H1 (cell line): Measurements from ENCODE around the gene SRSF12. TPM values are rescaled to one million over a fixed set of nuclear protein-coding genes. Genes with fewer than 3 reads are reported as not detected.

ENCODE experiments used
- BRCA1 ChIP-seq: IDR thresholded peaks from 2 replicates; pipeline ENCODE4 v1.6.1; 2012; ENCODE audit warnings: low read depth, low read length, improper control_type of control experiment
- CBX8 ChIP-seq: fragments of 300-800, 300-1000 bp; sonication (generic); IDR thresholded peaks from 2 replicates; pipeline ENCODE4 v1.7.1; 2016; ENCODE audit warnings: low read depth, low read length, borderline replicate concordance
- CHD1 ChIP-seq: IDR thresholded peaks from 2 replicates; pipeline ENCODE4 v1.6.1; 2012; ENCODE audit warnings: low read depth, low read length, improper control_type of control experiment
- CHD2 ChIP-seq: IDR thresholded peaks from 2 replicates; pipeline ENCODE4 v1.6.1; 2012; ENCODE audit warnings: low read length, improper control_type of control experiment
- CREB1 ChIP-seq: IDR thresholded peaks from 2 replicates; pipeline ENCODE4 v1.6.1; 2012; ENCODE audit warnings: inconsistent platforms
- EGR1 ChIP-seq: IDR thresholded peaks from 2 replicates; pipeline ENCODE4 v1.6.1; 2011; ENCODE audit warnings: low read depth, low read length, borderline replicate concordance
- HDAC2 ChIP-seq, 2 experiments: fragments of 300-600 bp in 1 of 2; sonication (generic) in 1 of 2; IDR thresholded peaks; 2 replicates each; pipeline ENCODE4 v1.6.1; 2011 to 2012; ENCODE audit warnings: low read depth in 2 of 2, low read length in 2 of 2, mild to moderate bottlenecking in 2 of 2, moderate library complexity in 2 of 2, borderline replicate concordance in 1 of 2, inconsistent platforms in 1 of 2
- JUN ChIP-seq: IDR thresholded peaks from 2 replicates; pipeline ENCODE4 v1.6.1; 2011; ENCODE audit warnings: low read depth, mild to moderate bottlenecking, improper control_type of control experiment, low read length
- KDM5A ChIP-seq: fragments of 200-600 bp; IDR thresholded peaks from 2 replicates; pipeline ENCODE4 v1.7.1; 2012; ENCODE audit warnings: mild to moderate bottlenecking, low read length, inconsistent platforms, mixed read lengths
- NANOG ChIP-seq: IDR thresholded peaks from 2 replicates; pipeline ENCODE4 v1.6.1; 2011; ENCODE audit warnings: low read length, low read depth, mild to moderate bottlenecking, inconsistent platforms; ENCODE audit not compliant: insufficient read depth, poor library complexity, severe bottlenecking
- PHF8 ChIP-seq: fragments of 200-600 bp; sonication (generic); conservative IDR thresholded peaks from 2 replicates; pipeline ENCODE4 v1.7.1; 2012; ENCODE audit warnings: low read depth, mild to moderate bottlenecking, inconsistent platforms, low read length, moderate library complexity
- POU5F1 ChIP-seq: IDR thresholded peaks from 2 replicates; pipeline ENCODE4 v1.6.1; 2011; ENCODE audit warnings: low read depth, mild to moderate bottlenecking, low read length, moderate library complexity
- RBBP5 ChIP-seq: IDR thresholded peaks from 2 replicates; pipeline ENCODE4 v1.7.1; 2012; ENCODE audit warnings: low read depth, mild to moderate bottlenecking, inconsistent platforms, low read length, moderate library complexity, borderline replicate concordance
- RNF2 ChIP-seq: fragments of 200-900, 300-1000 bp; sonication (generic); IDR thresholded peaks from 2 replicates; pipeline ENCODE4 v1.7.1; 2016; ENCODE audit warnings: borderline replicate concordance, low read depth, mild to moderate bottlenecking, antibody characterized with exemption, low read length; ENCODE audit not compliant: poor library complexity, severe bottlenecking; ENCODE audit errors: missing control alignments
- SP2 ChIP-seq: IDR thresholded peaks from 2 replicates; pipeline ENCODE4 v1.6.1; 2012; ENCODE audit warnings: mild to moderate bottlenecking, low read length, inconsistent platforms
- TAF7 ChIP-seq: optimal IDR thresholded peaks from 2 replicates; pipeline ENCODE3; 2011; ENCODE audit warnings: low read depth, mild to moderate bottlenecking, inconsistent platforms, low read length, moderate library complexity, borderline replicate concordance
- TEAD4 ChIP-seq: IDR thresholded peaks from 2 replicates; pipeline ENCODE4 v1.6.1; 2012; ENCODE audit warnings: low read depth, low read length, inconsistent platforms, mixed read lengths
- polyA plus RNA-seq, 7 experiments: library from polyadenylated mRNA; depleted of rRNA in 3 of 7; stranded (reverse) in 5 of 7; unstranded in 2 of 7; fragments of >200 nt in 5 of 7; fragments of 200-250 nt in 2 of 7; gene quantifications; 1 replicate in 5 of 7; 2 replicates in 1 of 7; 4 replicates in 1 of 7; pipeline versions ENCODE4 v1.2.1 to v1.2.3, GENCODE V29; 2011 to 2013; ENCODE audit warnings: missing spikeins in 2 of 7, mixed read lengths in 2 of 7
- total RNA-seq: library from RNA; stranded (reverse); fragmentation: NEBNext Ultra II Directional; extraction: Animal tissue kit (Norgen Biotek cat#: 25700); gene quantifications from 2 replicates; pipeline ENCODE4 v1.2.1, GENCODE V29; 2021
- TF ChIP-seq, protein P1 (sequence below): IDR thresholded peaks from 2 replicates; pipeline ENCODE4 v1.6.1; 2011; ENCODE audit warnings: low read length, improper control_type of control experiment
- TF ChIP-seq, protein P2 (sequence below): IDR thresholded peaks from 2 replicates; pipeline ENCODE4 v1.6.1; 2011; ENCODE audit warnings: low read depth, mild to moderate bottlenecking, low read length; ENCODE audit not compliant: insufficient read depth

The SRSF12 gene
- total and polyA plus RNA-seq, 2 of the 8 experiments (the other 6 are each of a cell fraction or from before 2014, with no cell fraction given), result 2.6 to 4.2 TPM

DNA sequence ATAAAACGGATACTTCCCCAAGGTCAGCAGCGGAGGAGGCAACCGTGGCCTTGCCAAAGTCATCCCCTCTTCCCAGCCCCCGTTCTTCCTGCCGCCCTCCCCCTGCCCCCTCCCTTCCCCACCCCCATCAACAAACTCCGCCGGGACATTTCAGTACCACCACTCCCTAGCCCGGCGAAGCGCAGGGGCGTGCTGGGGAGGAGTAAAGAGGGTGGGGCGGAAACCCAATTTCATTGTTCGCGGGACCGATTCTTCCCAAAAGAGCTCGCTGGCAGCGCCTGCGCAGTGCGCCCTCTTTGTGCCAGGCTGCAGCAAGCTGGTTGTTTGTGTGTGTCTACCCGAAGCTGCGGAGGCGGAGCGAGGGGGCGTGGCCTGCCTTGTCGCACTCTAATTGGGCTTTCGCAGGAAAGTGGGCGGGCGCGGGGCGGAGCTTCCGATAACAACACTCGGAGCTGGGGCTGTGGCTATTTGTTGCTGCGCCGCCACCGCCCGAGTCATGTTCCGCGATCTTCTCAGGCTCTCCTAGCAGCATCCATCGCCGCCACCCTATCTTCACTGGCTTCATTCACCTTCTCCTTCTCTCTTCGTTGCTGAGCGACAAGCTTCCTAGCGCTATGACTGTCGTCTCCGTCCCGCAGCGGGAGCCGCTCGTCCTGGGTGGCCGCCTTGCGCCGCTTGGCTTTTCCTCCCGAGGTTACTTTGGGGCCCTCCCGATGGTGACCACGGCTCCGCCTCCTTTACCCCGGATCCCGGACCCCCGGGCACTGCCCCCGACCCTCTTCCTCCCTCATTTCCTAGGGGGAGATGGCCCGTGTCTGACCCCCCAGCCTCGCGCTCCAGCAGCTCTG is 37.4 kb downstream of the SRSF12 start, which contains the start of gene PNRC1 (continued):
- TF ChIP-seq JUN (no peak), RBBP5 (0 out of 2 replicates have a peak, but pooled peaks have one; percentile 43), CHD1 (no peak), TAF7 (peak; percentile 73), POU5F1 (no peak), BRCA1 (no peak), PHF8 (peak; percentile 92), CREB1 (peak; percentile 37), EGR1 (peak; percentile 87), KDM5A (no peak), HDAC2 (IDR thresholded peaks at IDR 0.05; ENCODE audit: borderline replicate concordance in 1 of 2, low read depth in 2 of 2, low read length in 2 of 2) (no peak), CHD2 (no peak), NANOG (no peak), RNF2 (no peak), SP2 (no peak), CBX8 (no peak), TEAD4 (no peak)
- TF ChIP-seq, protein P1, sequence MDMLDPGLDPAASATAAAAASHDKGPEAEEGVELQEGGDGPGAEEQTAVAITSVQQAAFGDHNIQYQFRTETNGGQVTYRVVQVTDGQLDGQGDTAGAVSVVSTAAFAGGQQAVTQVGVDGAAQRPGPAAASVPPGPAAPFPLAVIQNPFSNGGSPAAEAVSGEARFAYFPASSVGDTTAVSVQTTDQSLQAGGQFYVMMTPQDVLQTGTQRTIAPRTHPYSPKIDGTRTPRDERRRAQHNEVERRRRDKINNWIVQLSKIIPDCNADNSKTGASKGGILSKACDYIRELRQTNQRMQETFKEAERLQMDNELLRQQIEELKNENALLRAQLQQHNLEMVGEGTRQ, result no peak
- TF ChIP-seq, protein P2, sequence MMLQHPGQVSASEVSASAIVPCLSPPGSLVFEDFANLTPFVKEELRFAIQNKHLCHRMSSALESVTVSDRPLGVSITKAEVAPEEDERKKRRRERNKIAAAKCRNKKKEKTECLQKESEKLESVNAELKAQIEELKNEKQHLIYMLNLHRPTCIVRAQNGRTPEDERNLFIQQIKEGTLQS, result no peak
